Heart left ventricle (tissue), 16 donors: Measurements from ENCODE around the gene SORT1. TPM values are rescaled to one million over a fixed set of nuclear protein-coding genes. Genes with fewer than 3 reads are reported as not detected.
A peak's percentile ranks its signal among the peaks of the same experiment; 100 is the strongest.

Experiments used
- ATAC-seq, 4 donors: fragments of 200-7000 bp; cut with Tn5 transposase; one replicate each; pipeline ENCODE4 v1.9.1; 2020 to 2022; ENCODE audit warnings: moderate library complexity in 4 of 4, mild to moderate bottlenecking in 3 of 4, moderate number of reproducible peaks in 1 of 4
- DNase-seq, 5 donors: peaks; one replicate each; pipeline ENCODE4 v3.0.0-alpha.2; 2020
- H3K27ac ChIP-seq, 12 donors: fragments of 200-600 bp; sonication (generic) in 4 of 12; one replicate each; pipeline versions ENCODE4 v1.5.0 to v1.8.0; 2016 to 2022; ENCODE audit warnings: mild to moderate bottlenecking in 2 of 12
- H3K27me3 ChIP-seq, 9 donors: fragments of 200-600 bp; sonication (generic) in 2 of 9; one replicate each; pipeline versions ENCODE4 v1.5.1 to v1.8.0; 2016 to 2022; ENCODE audit warnings: mild to moderate bottlenecking in 3 of 9
- H3K36me3 ChIP-seq, 9 donors: fragments of 200-600 bp; sonication (generic) in 2 of 9; one replicate each; pipeline versions ENCODE4 v1.5.0 to v1.8.0; 2018 to 2022; ENCODE audit warnings: mild to moderate bottlenecking in 2 of 9
- H3K4me1 ChIP-seq, 12 donors: fragments of 200-600 bp; sonication (generic) in 4 of 12; one replicate each; pipeline versions ENCODE4 v1.5.0 to v1.8.0; 2016 to 2022; ENCODE audit warnings: mild to moderate bottlenecking in 3 of 12
- H3K4me3 ChIP-seq, 12 donors: fragments of 200-600 bp; sonication (generic) in 4 of 12; one replicate each; pipeline versions ENCODE4 v1.5.0 to v1.8.0; 2017 to 2022; ENCODE audit warnings: mild to moderate bottlenecking in 9 of 12, moderate library complexity in 4 of 12
- H3K9me3 ChIP-seq, 12 donors: fragments of 200-600 bp; sonication (generic) in 4 of 12; one replicate each; pipeline versions ENCODE4 v1.5.0 to v1.8.0; 2016 to 2022; ENCODE audit warnings: mild to moderate bottlenecking in 1 of 12
- CTCF ChIP-seq, 12 donors: fragments of 200-600 bp; sonication (generic) in 4 of 12; IDR thresholded peaks; one replicate each; pipeline versions ENCODE4 v1.5.0 to v1.8.0; 2018 to 2022; ENCODE audit warnings: antibody characterized with exemption in 12 of 12, mild to moderate bottlenecking in 5 of 12
- POLR2A ChIP-seq, 2 donors: fragments of 450-650 bp; IDR thresholded peaks; one replicate each; pipeline ENCODE4 v1.6.1; 2017; ENCODE audit warnings: antibody characterized with exemption in 2 of 2, mild to moderate bottlenecking in 2 of 2, moderate library complexity in 2 of 2
- WGBS, 4 donors: extraction: QIAGEN DNeasy Blood & Tissue Kit in 2 of 4; methylation state at CpG; one replicate each; pipeline versions ENCODE4 v1.1.5 to v1.1.7; 2013 to 2018; 5-methylcytosine and 5-hydroxymethylcytosine counted together
- intact Hi-C, 10 donors: fragments of 100-400 bp; cut with DNase I; formaldehyde crosslinking; loops; one replicate each; pipeline versions ENCODE4 v1.11.1 to v1.14.2; 2022
- polyA plus RNA-seq, 2 donors: library from polyadenylated mRNA; stranded (reverse); fragments of 200-250 nt; gene quantifications; one replicate each; pipeline ENCODE4 v1.2.3, GENCODE V29; 2013
- total RNA-seq, 9 donors: library from RNA; depleted of rRNA in 2 of 9; stranded (reverse); fragments of >200 nt in 2 of 9; fragmentation: NEBNext Ultra II Directional in 3 of 9; extraction: Animal tissue kit (Norgen Biotek cat#: 25700) in 3 of 9; gene quantifications; one replicate each; pipeline versions ENCODE4 v1.1.0 to v1.2.4, GENCODE V29; 2016 to 2023
- donor health status: ischemic (EF 13 %, LVEDD 7.1; RV severe dilation, severe dysfunction).
- donor health status: healthy with polysubstance abuse.
- donor health status: DM: no; HTN: yes; CAD: no.
- donor health status: DM: no; HTN: no; CAD: no.
- donor health status: ischemic (EF 25% LVEDD 6.9; RV normal size, moderate dysfunction).
- donor health status: ischemic (EF 25% LVEDD 5.7; RV mildly dilated, moderate dysfunction).
- donor health status: healthy.
- donor health status: DM: yes; HTN: yes; CAD: no.
- donor health status: ischemic (EF 35%, LVEDD 5.7; RV mildly dilated, moderate dysfunction).
- donor health status: nonischemic (EF 11% LVEDD 7.7; RV severe dilation, severe dysfunction).
- donor health status: DM: yes; HTN: yes; CAD: no.
- donor health status: PGD.
- donor health status: ischemic (EF 29% LVEDD 5.4; RV normal size, mild dysfunction).
- donor health status: nonischemic (EF 23%, LVEDD 6.1; RV moderate dilation, normal function).

The SORT1 gene
- total and polyA plus RNA-seq, 11 donors: 36.9 to 346 (median 145) TPM

GRCh38 chr1:109394591-109395281, 3.0 kb downstream of the SORT1 start:
- intact Hi-C loops: loop anchor here in 8 of 10 donors (5.0 to 10.0 kb wide), 4 partner anchors 32 to 132 kb away; no protein-coding TSS in a partner anchor
- H3K36me3 ChIP-seq: no peaks in the 10 kb centered on the region
- no peaks in the 10 kb centered on the region for H3K27me3 ChIP-seq
- peak overlapping the region; percentile 83 to 95 (median 88) for H3K27ac ChIP-seq
- H3K9me3 ChIP-seq: no peaks in the 10 kb centered on the region
- DNase-seq (no peak), ATAC-seq (no peak)
- WGBS, 4 donors: 52 to 64% (median 53%) methylated on average over 5 of the region's 5 CpGs
- TF ChIP-seq CTCF (IDR thresholded peaks at IDR 0.05): no peak
- no peak for TF ChIP-seq POLR2A (IDR thresholded peaks at IDR 0.05)
- peak overlapping the region in 5 of 12 donors; percentile 2 to 71 (median 14) for H3K4me3 ChIP-seq
- H3K4me1 ChIP-seq: peaks cover 18 to 82% (median 67%) of the 10 kb centered on the region in 12 donors

GRCh38 chr1:109393617-109394233, 4.0 kb downstream of the SORT1 start:
- no peaks in the 10 kb centered on the region for H3K36me3 ChIP-seq
- TF ChIP-seq CTCF (IDR thresholded peaks at IDR 0.05) (no peak), POLR2A (IDR thresholded peaks at IDR 0.05) (no peak)
- peak overlapping the region in 7 of 12 donors; percentile 4 to 46 (median 39) for H3K4me3 ChIP-seq
- H3K9me3 ChIP-seq: no peaks in the 10 kb centered on the region
- intact Hi-C loops: loop anchor here in 3 of 10 donors (5.0 to 10.0 kb wide), 2 partner anchors 41 to 49 kb away; no protein-coding TSS in a partner anchor
- ATAC-seq (no peak), DNase-seq (no peak)
- H3K27ac ChIP-seq: peak overlapping the region; percentile 83 to 95 (median 88)
- H3K4me1 ChIP-seq: peaks cover 18 to 86% (median 70%) of the 10 kb centered on the region in 12 donors
- 38 to 65% (median 60%) methylated on average over 2 of the region's 2 CpGs for WGBS, 4 donors
- no peaks in the 10 kb centered on the region for H3K27me3 ChIP-seq

GRCh38 chr1:109392788-109393616, 4.7 kb downstream of the SORT1 start:
- Histone ChIP-seq H3K27ac (peak overlapping the region; percentile 83 to 95 (median 88)), H3K4me3 (peak overlapping the region in 10 of 12 donors; percentile 4 to 46 (median 38)), H3K9me3 (no peaks in the 10 kb centered on the region), H3K27me3 (no peaks in the 10 kb centered on the region), H3K36me3 (no peaks in the 10 kb centered on the region), H3K4me1 (peaks cover 18 to 86% (median 68%) of the 10 kb centered on the region in 12 donors)
- WGBS, 4 donors: 15 to 18% (median 16%) methylated on average over 10 of the region's 10 CpGs
- intact Hi-C loops: loop anchor here in 3 of 10 donors (5.0 to 10.0 kb wide), 2 partner anchors 41 to 48 kb away; no protein-coding TSS in a partner anchor
- ATAC-seq (peak; percentile 72 to 82 (median 79)), DNase-seq (peak; percentile 65 to 88 (median 79))
- TF ChIP-seq POLR2A (IDR thresholded peaks at IDR 0.05) (peak in 1 of 2 donors; percentile 49), CTCF (IDR thresholded peaks at IDR 0.05) (no peak)
